ENCODE measurements around the gene RNH1.

Gene RNH1

GRCh38 chr11:504053-504993, 2.7 kb downstream of the RNH1 start:
- TF ChIP-seq CTCF (conservative IDR thresholded peaks at IDR 0.05; ENCODE audit: low read depth, low read length), result no peak
- no peak for DNase-seq (ENCODE audit: low read depth)
- peak overlapping the region; percentile 54 for H3K4me3 ChIP-seq (ENCODE audit: low read length)

- TF ChIP-seq CTCF (conservative IDR thresholded peaks at IDR 0.05; ENCODE audit: low read depth, low read length), result no peak
- DNase-seq (ENCODE audit: low read depth), result peak; percentile 82
- H3K4me3 ChIP-seq (ENCODE audit: low read length), result peak overlapping the region; percentile 46
Observed at GRCh38 chr11:503179-503981, 3.7 kb downstream of the RNH1 start.

- H3K4me3 ChIP-seq (ENCODE audit: low read length), result no peak overlapping the region
- no peak for TF ChIP-seq CTCF (conservative IDR thresholded peaks at IDR 0.05; ENCODE audit: low read depth, low read length)
- no peak for DNase-seq (ENCODE audit: low read depth)
Observed at GRCh38 chr11:502288-503178, 4.5 kb downstream of the RNH1 start.

- no peak for DNase-seq (ENCODE audit: low read depth)
- no peak overlapping the region for H3K4me3 ChIP-seq (ENCODE audit: low read length)
Observed at GRCh38 chr11:501683-502287, 5.3 kb downstream of the RNH1 start.

GRCh38 chr11:501001-501682, 5.9 kb downstream of the RNH1 start:
- no peak for DNase-seq (ENCODE audit: low read depth)
- TF ChIP-seq CTCF (conservative IDR thresholded peaks at IDR 0.05; ENCODE audit: low read depth, low read length), result no peak
- H3K4me3 ChIP-seq (ENCODE audit: low read length), result no peak overlapping the region

More at GRCh38 chr11:501683-502287, 5.3 kb downstream of the RNH1 start:
- no peak for TF ChIP-seq CTCF (conservative IDR thresholded peaks at IDR 0.05; ENCODE audit: low read depth, low read length)

All from retinal pigment epithelial cell (primary cell).